HTERT RPE-1 (cell line): Measurements from ENCODE around the gene ELMO3.

ENCODE experiments used
- in situ Hi-C: fragments of 300-500 bp; cut with MboI; formaldehyde crosslinking; loops from 4 replicates; pipeline ENCODE4 v1.14.3; 2020; ENCODE audit warnings: low sequenced_read_pairs

ELMO3 gene

GRCh38 chr16:67237396-67238277, 38.7 kb downstream of the ELMO3 start:
- in situ Hi-C loops, result no loop called here

- in situ Hi-C loops, result no loop called here
Observed at GRCh38 chr16:67238278-67238575, 39.3 kb downstream of the ELMO3 start.

- in situ Hi-C loops, result no loop called here
Observed at GRCh38 chr16:67238806-67239470, 40.0 kb downstream of the ELMO3 start.

GRCh38 chr16:67240506-67240905, 41.6 kb downstream of the ELMO3 start:
- in situ Hi-C loops, result no loop called here

- in situ Hi-C loops, result no loop called here
Observed at GRCh38 chr16:67241008-67241900, 42.3 kb downstream of the ELMO3 start.

GRCh38 chr16:67242138-67242730, 43.3 kb downstream of the ELMO3 start:
- in situ Hi-C loops, result no loop called here

GRCh38 chr16:67243481-67243880, 44.5 kb downstream of the ELMO3 start:
- in situ Hi-C loops, result no loop called here

GRCh38 chr16:67244387-67245185, 45.7 kb downstream of the ELMO3 start:
- in situ Hi-C loops, result no loop called here

- in situ Hi-C loops, result no loop called here
Observed at GRCh38 chr16:67245186-67245585, 46.3 kb downstream of the ELMO3 start.

- in situ Hi-C loops, result no loop called here
Observed at GRCh38 chr16:67245674-67246080, 46.7 kb downstream of the ELMO3 start.

- in situ Hi-C loops, result no loop called here
Observed at GRCh38 chr16:67246081-67246755, 47.3 kb downstream of the ELMO3 start.

GRCh38 chr16:67246756-67247191, 47.8 kb downstream of the ELMO3 start:
- in situ Hi-C loops, result no loop called here

- in situ Hi-C loops, result no loop called here
Observed at GRCh38 chr16:67247192-67248072, 48.5 kb downstream of the ELMO3 start, which contains the start of gene FHOD1. FHOD1 (minus strand) TSS chr16:67247481; CDS start chr16:67247410, 71 bp downstream.

- in situ Hi-C loops, result no loop called here
Observed at GRCh38 chr16:67248073-67248400, 49.1 kb downstream of the ELMO3 start.

GRCh38 chr16:67248401-67249177, 49.7 kb downstream of the ELMO3 start, which contains the start of gene SLC9A5:
SLC9A5 (plus strand) TSS chr16:67248979; CDS start chr16:67249015, 36 bp downstream.
- in situ Hi-C loops, result no loop called here

- in situ Hi-C loops, result no loop called here
Observed at GRCh38 chr16:67249178-67250044, 50.5 kb downstream of the ELMO3 start.

GRCh38 chr16:67250045-67250327, 51.1 kb downstream of the ELMO3 start:
- in situ Hi-C loops, result no loop called here
